HG03575 (cell line): Measurements from ENCODE around the gene TAF3.
"Not testable (repeated sequence)": the region's sequence is repeated elsewhere in the genome, so short reads cannot be mapped to it uniquely, and the experiment has no call there.

Source experiments
- ATAC-seq: cut with Tn5 transposase; IDR thresholded peaks from one replicate; pipeline ENCODE4 v1.9.1; 2021; ENCODE audit not compliant: unreplicated experiment, insufficient number of reproducible peaks, low FRiP score; ENCODE audit errors: extremely low read depth

The TAF3 gene

DNA sequence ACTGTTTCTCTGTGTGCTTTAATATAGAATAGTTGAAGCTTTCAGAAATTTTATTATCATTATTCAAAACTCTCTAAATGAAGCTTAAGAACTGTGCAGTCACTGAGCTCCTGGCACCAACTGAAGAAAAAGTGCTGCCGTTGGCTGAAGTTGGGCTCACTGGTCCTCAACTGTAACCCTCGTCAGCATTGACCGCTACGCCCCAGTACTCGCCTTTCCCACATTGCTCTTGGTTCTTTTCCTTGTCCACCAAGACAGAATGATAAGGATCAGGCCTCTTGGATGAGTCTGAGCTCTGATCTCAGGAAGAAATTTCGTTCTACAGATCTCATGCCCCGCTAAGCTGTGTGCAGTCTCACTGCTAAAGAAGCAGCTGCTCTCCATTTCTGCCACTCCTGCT, 7.9 kb upstream of the TAF3 start:
- no peak for ATAC-seq

DNA sequence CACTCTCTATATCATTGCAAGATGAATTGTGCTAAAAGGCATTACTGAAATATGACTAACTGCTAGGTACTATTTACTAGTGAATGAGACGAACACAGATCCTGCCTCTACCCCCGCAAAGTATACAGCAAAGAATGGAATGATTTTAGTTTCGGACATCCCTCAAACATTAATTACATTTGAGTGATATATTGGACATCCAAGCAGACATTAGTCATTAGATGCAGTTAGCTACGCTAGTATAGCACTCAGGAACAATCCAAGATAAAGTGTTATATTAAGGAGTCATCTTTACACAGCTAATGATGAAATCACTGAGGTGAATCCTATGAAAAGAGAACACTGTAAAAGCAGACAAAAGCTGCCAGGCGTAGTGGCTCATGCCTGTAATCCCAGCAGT, 7.3 kb upstream of the TAF3 start:
- no peak for ATAC-seq

DNA sequence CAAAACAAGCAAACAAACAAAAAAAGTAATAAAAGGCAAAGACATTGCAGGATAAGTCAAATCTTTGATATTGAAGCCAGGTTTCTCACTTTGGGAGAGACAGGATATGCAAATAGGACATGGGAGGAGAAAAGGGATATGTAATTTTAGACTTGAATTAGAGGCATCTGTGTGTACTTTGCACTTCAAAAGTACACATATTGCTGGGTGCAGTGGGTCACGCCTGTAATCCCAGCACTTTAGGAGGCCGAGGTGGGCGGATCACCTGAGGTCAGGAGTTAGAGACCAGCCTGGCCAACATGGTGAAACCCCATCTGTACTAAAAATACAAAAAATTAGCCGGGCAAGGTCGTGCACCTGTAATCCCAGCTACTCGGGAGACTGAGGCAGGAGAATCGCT, 6.6 kb upstream of the TAF3 start:
- not testable (repeated sequence) for ATAC-seq

- ATAC-seq = no peak
These were observed 4.8 kb upstream of the TAF3 start for GRCh38 chr10:7813481-7813880.

- no peak for ATAC-seq
These were observed 729 bp upstream of the TAF3 start for GRCh38 chr10:7817576-7817975.

DNA sequence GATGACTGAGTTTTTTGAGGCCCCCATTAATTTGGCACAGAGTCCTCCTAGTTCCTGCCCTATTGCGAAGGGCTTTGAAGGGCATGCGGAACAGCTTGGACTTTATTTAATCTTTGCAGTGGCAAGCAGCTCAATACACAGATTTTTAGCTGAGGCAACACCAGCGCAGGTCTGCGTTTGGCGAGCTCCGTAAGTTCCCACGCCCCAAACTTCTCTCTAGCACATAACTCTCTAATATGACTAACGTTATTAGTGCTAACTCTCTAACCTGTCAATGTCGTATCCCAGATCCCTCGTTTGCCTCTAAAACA, 366 bp upstream of the TAF3 start:
- no peak for ATAC-seq

GRCh38 chr10:7819121-7819460, 786 bp downstream of the TAF3 start:
- ATAC-seq = no peak

GRCh38 chr10:7824251-7824650, 5.9 kb downstream of the TAF3 start:
- ATAC-seq = no peak

- ATAC-seq = no peak
These were observed 8.7 kb downstream of the TAF3 start for GRCh38 chr10:7826971-7827370.

GRCh38 chr10:7829289-7829834, 11.1 kb downstream of the TAF3 start:
- no peak for ATAC-seq

GRCh38 chr10:7832060-7832459, 13.8 kb downstream of the TAF3 start:
- no peak for ATAC-seq

GRCh38 chr10:7833210-7833609, 14.9 kb downstream of the TAF3 start:
- no peak for ATAC-seq

GRCh38 chr10:7834262-7834661, 16.0 kb downstream of the TAF3 start:
- no peak for ATAC-seq

- ATAC-seq = no peak
These were observed 18.3 kb downstream of the TAF3 start for GRCh38 chr10:7836571-7836970.

GRCh38 chr10:7846591-7846990, 28.3 kb downstream of the TAF3 start:
- ATAC-seq = no peak

GRCh38 chr10:7853226-7853842, 35.0 kb downstream of the TAF3 start:
- ATAC-seq = no peak

- ATAC-seq = no peak
These were observed 35.6 kb downstream of the TAF3 start for GRCh38 chr10:7853890-7854289.

DNA sequence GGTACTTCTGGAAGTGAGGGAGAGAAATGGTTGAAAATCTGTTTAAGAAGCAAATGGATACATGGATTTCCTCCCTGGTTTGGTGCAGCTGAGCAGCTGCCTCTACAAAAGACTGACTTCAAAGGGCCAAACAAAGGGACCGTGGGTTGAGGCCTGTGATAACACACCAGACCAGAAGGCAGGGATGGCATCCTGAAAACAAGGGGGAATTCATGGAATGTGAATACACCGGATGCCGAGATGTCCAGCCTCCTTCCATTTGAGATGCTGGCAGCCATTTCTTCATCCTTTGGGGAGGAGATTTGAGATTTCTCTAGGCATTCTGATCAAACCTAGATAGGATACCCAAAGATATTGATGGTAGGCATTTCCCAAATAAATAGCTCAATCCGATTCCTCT, 36.9 kb downstream of the TAF3 start:
- no peak for ATAC-seq

- ATAC-seq = no peak
These were observed 38.4 kb downstream of the TAF3 start for GRCh38 chr10:7856678-7857077.

DNA sequence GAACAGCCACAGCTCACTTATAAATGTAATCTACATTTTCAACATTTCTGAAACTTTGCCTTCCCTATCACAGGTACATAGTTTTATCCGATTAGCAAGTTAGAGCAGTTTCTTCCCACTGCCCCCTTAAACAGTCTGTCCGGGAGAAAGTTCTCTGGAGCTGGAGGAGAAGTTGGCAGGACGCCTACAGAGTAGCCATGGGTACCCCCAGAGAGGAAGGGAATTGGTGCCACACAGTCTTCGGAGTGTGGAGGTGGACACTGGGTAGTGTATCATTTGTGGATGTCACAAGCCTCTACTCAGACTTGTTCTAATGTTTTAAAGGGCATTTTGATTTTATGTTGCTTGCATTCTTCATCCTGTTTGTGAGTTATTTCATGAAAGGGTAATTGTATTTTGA, 39.0 kb downstream of the TAF3 start:
- ATAC-seq = no peak

GRCh38 chr10:7861509-7862120, 43.3 kb downstream of the TAF3 start:
- no peak for ATAC-seq
